WTC11 (cell line): ENCODE measurements around the gene ATG14. TPM values are rescaled to one million over a fixed set of nuclear protein-coding genes. Genes with fewer than 3 reads are reported as not detected.

Source experiments
- ATAC-seq: fragments of 200-7000 bp; cut with Tn5 transposase; 2 replicates; pipeline ENCODE4 v1.10.0; 2021; ENCODE audit warnings: mild to moderate bottlenecking, moderate library complexity
- CTCF ChIA-PET: fragments of 300-600 bp; sonication (Branson Sonifier 250); formaldehyde crosslinking; loops from one replicate; lab custom pipeline; 2021; ENCODE audit warnings: antibody characterized with exemption; lab: Charles Lee
- POLR2A ChIA-PET: fragments of 350-600 bp; sonication (Branson Sonifier 250); formaldehyde crosslinking; loops from one replicate; lab custom pipeline; 2021; ENCODE audit warnings: antibody characterized with exemption; lab: Charles Lee
- DNase-seq: peaks from one replicate; pipeline ENCODE4 v3.0.0; 2021; ENCODE audit warnings: low spot score
- H3K27ac Mint-ChIP-seq: 2 replicates; pipeline ENCODE4 v1.8.0; 2021; ENCODE audit warnings: mixed read lengths
- H3K27me3 Mint-ChIP-seq: 2 replicates; pipeline ENCODE4 v1.8.0; 2021; ENCODE audit warnings: low read depth, mild to moderate bottlenecking, moderate library complexity, mixed read lengths
- H3K36me3 Mint-ChIP-seq: 2 replicates; pipeline ENCODE4 v1.8.0; 2021; ENCODE audit warnings: mixed read lengths
- H3K4me1 Mint-ChIP-seq: 2 replicates; pipeline ENCODE4 v1.8.0; 2022; ENCODE audit warnings: mixed read lengths
- H3K4me3 Mint-ChIP-seq: 2 replicates; pipeline ENCODE4 v1.8.0; 2021; ENCODE audit warnings: mild to moderate bottlenecking, moderate library complexity, mixed read lengths
- H3K9me3 Mint-ChIP-seq: 2 replicates; pipeline ENCODE4 v1.8.0; 2021; ENCODE audit warnings: mixed read lengths
- CREB1 ChIP-seq: sonication (generic); formaldehyde crosslinking; IDR thresholded peaks from 2 replicates; pipeline ENCODE4 v1.8.0; 2023; ENCODE audit warnings: mild to moderate bottlenecking, missing genetic modification reagents
- ELF4 ChIP-seq: sonication (generic); formaldehyde crosslinking; IDR thresholded peaks from 2 replicates; pipeline ENCODE4 v1.8.1; 2022; ENCODE audit warnings: low read depth, mild to moderate bottlenecking, moderate library complexity, missing genetic modification reagents
- FOXP4 ChIP-seq: sonication (generic); formaldehyde crosslinking; IDR thresholded peaks from 2 replicates; pipeline ENCODE4 v1.8.0; 2022; ENCODE audit warnings: mild to moderate bottlenecking, missing genetic modification reagents
- GRHL2 ChIP-seq: fragments of 250-450 bp; sonication (Bioruptor Pico); IDR thresholded peaks from 2 replicates; pipeline ENCODE4 v1.8.0; 2022; ENCODE audit warnings: mild to moderate bottlenecking, moderate library complexity; ENCODE audit not compliant: insufficient replicate concordance, severe bottlenecking
- HMGXB4 ChIP-seq: sonication (generic); formaldehyde crosslinking; IDR thresholded peaks from 2 replicates; pipeline ENCODE4 v1.8.1; 2023; ENCODE audit warnings: mild to moderate bottlenecking, moderate library complexity, missing genetic modification reagents
- IRF1 ChIP-seq: sonication (generic); formaldehyde crosslinking; IDR thresholded peaks from 2 replicates; pipeline ENCODE4 v1.8.0; 2023; ENCODE audit warnings: missing genetic modification reagents
- IRF2 ChIP-seq: sonication (generic); formaldehyde crosslinking; IDR thresholded peaks from 2 replicates; pipeline ENCODE4 v1.8.0; 2022; ENCODE audit warnings: low read depth, missing genetic modification reagents, borderline replicate concordance
- MYBL2 ChIP-seq: sonication (generic); formaldehyde crosslinking; IDR thresholded peaks from 2 replicates; pipeline ENCODE4 v1.8.1; 2023; ENCODE audit warnings: mild to moderate bottlenecking, moderate library complexity, missing genetic modification reagents
- NFATC4 ChIP-seq: fragments of 250-450 bp; sonication (Bioruptor Pico); IDR thresholded peaks from 2 replicates; pipeline ENCODE4 v1.9.0; 2021; ENCODE audit warnings: mild to moderate bottlenecking
- NFE2L1 ChIP-seq: sonication (generic); formaldehyde crosslinking; IDR thresholded peaks from 2 replicates; pipeline ENCODE4 v1.8.1; 2023; ENCODE audit warnings: missing genetic modification reagents
- NR1H2 ChIP-seq: sonication (generic); formaldehyde crosslinking; IDR thresholded peaks from 2 replicates; pipeline ENCODE4 v1.9.0; 2021; ENCODE audit warnings: mild to moderate bottlenecking, moderate library complexity, missing genetic modification reagents
- OVOL2 ChIP-seq: fragments of 250-450 bp; sonication (Bioruptor Pico); IDR thresholded peaks from 2 replicates; pipeline ENCODE4 v1.9.0; 2021; ENCODE audit warnings: mild to moderate bottlenecking, borderline replicate concordance
- PREB ChIP-seq: sonication (generic); formaldehyde crosslinking; IDR thresholded peaks from 2 replicates; pipeline ENCODE4 v1.8.1; 2022; ENCODE audit warnings: mild to moderate bottlenecking, missing genetic modification reagents, moderate library complexity, borderline replicate concordance
- RELA ChIP-seq: sonication (generic); formaldehyde crosslinking; IDR thresholded peaks from 2 replicates; pipeline ENCODE4 v1.8.1; 2022; ENCODE audit warnings: missing genetic modification reagents, mild to moderate bottlenecking, borderline replicate concordance
- TCF7 ChIP-seq: sonication (generic); formaldehyde crosslinking; IDR thresholded peaks from 2 replicates; pipeline ENCODE4 v1.8.0; 2022; ENCODE audit warnings: mild to moderate bottlenecking, low read depth, missing genetic modification reagents, moderate library complexity
- TEAD1 ChIP-seq: sonication (generic); formaldehyde crosslinking; IDR thresholded peaks from 2 replicates; pipeline ENCODE4 v1.8.0; 2022; ENCODE audit warnings: mild to moderate bottlenecking, missing genetic modification reagents
- TEAD4 ChIP-seq: sonication (generic); formaldehyde crosslinking; IDR thresholded peaks from 2 replicates; pipeline ENCODE4 v1.8.0; 2022; ENCODE audit warnings: mild to moderate bottlenecking, missing genetic modification reagents
- USF2 ChIP-seq: sonication (generic); formaldehyde crosslinking; IDR thresholded peaks from 2 replicates; pipeline ENCODE4 v1.8.1; 2023; ENCODE audit warnings: mild to moderate bottlenecking, missing genetic modification reagents, moderate library complexity
- ZNF121 ChIP-seq: sonication (generic); formaldehyde crosslinking; IDR thresholded peaks from 2 replicates; pipeline ENCODE4 v1.8.0; 2023; ENCODE audit warnings: missing genetic modification reagents
- ZNF232 ChIP-seq: sonication (generic); formaldehyde crosslinking; IDR thresholded peaks from 2 replicates; pipeline ENCODE4 v1.8.0; 2022; ENCODE audit warnings: mild to moderate bottlenecking, missing genetic modification reagents
- ZNF425 ChIP-seq: fragments of 250-450 bp; sonication (Bioruptor Pico); conservative IDR thresholded peaks from 2 replicates; pipeline ENCODE4 v1.9.0; 2021; ENCODE audit warnings: mild to moderate bottlenecking
- total RNA-seq: library from RNA; stranded (reverse); gene quantifications from 3 replicates; pipeline ENCODE4 v1.2.3, GENCODE V29; 2021
- TF ChIP-seq, protein P1 (sequence below): sonication (generic); formaldehyde crosslinking; IDR thresholded peaks from 2 replicates; pipeline ENCODE4 v1.8.0; 2023; ENCODE audit warnings: missing genetic modification reagents, mild to moderate bottlenecking, borderline replicate concordance
- TF ChIP-seq, protein P2 (sequence below): sonication (generic); formaldehyde crosslinking; conservative IDR thresholded peaks from 2 replicates; pipeline ENCODE4 v1.8.1; 2022; ENCODE audit warnings: mild to moderate bottlenecking, missing genetic modification reagents

Gene ATG14
- total RNA-seq, 1 experiment from 2014 or later: 10.4 TPM

GRCh38 chr14:55440385-55440784 lies 28.8 kb upstream of the ATG14 start, which contains the start of gene TBPL2:
Gene TBPL2 (minus strand): TSS chr14:55440616. CDS start chr14:55440449, 167 bp downstream.
- Mint-ChIP-seq H3K9me3 (peaks cover 7% of the 10 kb centered on the region), H3K27ac (no peak within 1 kb of the TSS), H3K4me3 (peak within 1 kb of the TSS; percentile 52), H3K27me3 (no peaks in the 10 kb centered on the region), H3K36me3 (no peaks in the 10 kb centered on the region), H3K4me1 (peaks cover 4% of the 10 kb centered on the region)
- POLR2A ChIA-PET: interaction anchor here (0.6 to 1.0 kb wide), 4 partner anchors 27 to 890 kb away, joined by 3 to 4 read pairs (median 3); no protein-coding TSS in a partner anchor
- DNase-seq (peak; percentile 84), ATAC-seq (peak; percentile 94)
- CTCF ChIA-PET: interaction anchor here (0.6 to 2.2 kb wide), 33 partner anchors 8 to 1051 kb away, joined by 3 to 10 read pairs (median 3); partner anchors contain the start of gene MAPK1IP1L
- TF ChIP-seq NFATC4 (no peak), HMGXB4 (peak; percentile 98), IRF2 (CRISPR knock-in tag) (no peak), ZNF232 (CRISPR knock-in tag) (no peak), OVOL2 (CRISPR knock-in tag) (no peak), CREB1 (CRISPR knock-in tag) (no peak), FOXP4 (no peak), TCF7 (no peak), ELF4 (CRISPR knock-in tag) (no peak), USF2 (CRISPR knock-in tag) (no peak), PREB (CRISPR knock-in tag) (no peak), NR1H2 (CRISPR knock-in tag) (no peak), IRF1 (no peak), ZNF121 (peak; percentile 43), ZNF425 (CRISPR knock-in tag) (no peak), TEAD4 (no peak), MYBL2 (CRISPR knock-in tag) (no peak), GRHL2 (CRISPR knock-in tag) (no peak), RELA (CRISPR knock-in tag) (no peak), NFE2L1 (CRISPR knock-in tag) (no peak), TEAD1 (CRISPR knock-in tag) (no peak)
- TF ChIP-seq, protein P1, sequence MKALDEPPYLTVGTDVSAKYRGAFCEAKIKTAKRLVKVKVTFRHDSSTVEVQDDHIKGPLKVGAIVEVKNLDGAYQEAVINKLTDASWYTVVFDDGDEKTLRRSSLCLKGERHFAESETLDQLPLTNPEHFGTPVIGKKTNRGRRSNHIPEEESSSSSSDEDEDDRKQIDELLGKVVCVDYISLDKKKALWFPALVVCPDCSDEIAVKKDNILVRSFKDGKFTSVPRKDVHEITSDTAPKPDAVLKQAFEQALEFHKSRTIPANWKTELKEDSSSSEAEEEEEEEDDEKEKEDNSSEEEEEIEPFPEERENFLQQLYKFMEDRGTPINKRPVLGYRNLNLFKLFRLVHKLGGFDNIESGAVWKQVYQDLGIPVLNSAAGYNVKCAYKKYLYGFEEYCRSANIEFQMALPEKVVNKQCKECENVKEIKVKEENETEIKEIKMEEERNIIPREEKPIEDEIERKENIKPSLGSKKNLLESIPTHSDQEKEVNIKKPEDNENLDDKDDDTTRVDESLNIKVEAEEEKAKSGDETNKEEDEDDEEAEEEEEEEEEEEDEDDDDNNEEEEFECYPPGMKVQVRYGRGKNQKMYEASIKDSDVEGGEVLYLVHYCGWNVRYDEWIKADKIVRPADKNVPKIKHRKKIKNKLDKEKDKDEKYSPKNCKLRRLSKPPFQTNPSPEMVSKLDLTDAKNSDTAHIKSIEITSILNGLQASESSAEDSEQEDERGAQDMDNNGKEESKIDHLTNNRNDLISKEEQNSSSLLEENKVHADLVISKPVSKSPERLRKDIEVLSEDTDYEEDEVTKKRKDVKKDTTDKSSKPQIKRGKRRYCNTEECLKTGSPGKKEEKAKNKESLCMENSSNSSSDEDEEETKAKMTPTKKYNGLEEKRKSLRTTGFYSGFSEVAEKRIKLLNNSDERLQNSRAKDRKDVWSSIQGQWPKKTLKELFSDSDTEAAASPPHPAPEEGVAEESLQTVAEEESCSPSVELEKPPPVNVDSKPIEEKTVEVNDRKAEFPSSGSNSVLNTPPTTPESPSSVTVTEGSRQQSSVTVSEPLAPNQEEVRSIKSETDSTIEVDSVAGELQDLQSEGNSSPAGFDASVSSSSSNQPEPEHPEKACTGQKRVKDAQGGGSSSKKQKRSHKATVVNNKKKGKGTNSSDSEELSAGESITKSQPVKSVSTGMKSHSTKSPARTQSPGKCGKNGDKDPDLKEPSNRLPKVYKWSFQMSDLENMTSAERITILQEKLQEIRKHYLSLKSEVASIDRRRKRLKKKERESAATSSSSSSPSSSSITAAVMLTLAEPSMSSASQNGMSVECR (CRISPR knock-in tag): no peak
- TF ChIP-seq, protein P2, sequence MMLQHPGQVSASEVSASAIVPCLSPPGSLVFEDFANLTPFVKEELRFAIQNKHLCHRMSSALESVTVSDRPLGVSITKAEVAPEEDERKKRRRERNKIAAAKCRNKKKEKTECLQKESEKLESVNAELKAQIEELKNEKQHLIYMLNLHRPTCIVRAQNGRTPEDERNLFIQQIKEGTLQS (CRISPR knock-in tag): no peak
